HCEC 1CT (cell line): ENCODE data around the gene SSR4.

Source experiments
- DNase-seq: peaks from one replicate; pipeline ENCODE4 v3.0.0-alpha.2; 2017

SSR4 gene

GRCh38 chrX:153769865-153770600 is 24.4 kb upstream of the SSR4 start:
- DNase-seq: no peak

- no peak for DNase-seq
These were observed 23.7 kb upstream of the SSR4 start for GRCh38 chrX:153770601-153771414.

GRCh38 chrX:153771415-153772315 is 22.8 kb upstream of the SSR4 start:
- DNase-seq: no peak

- DNase-seq: no peak
These were observed 21.9 kb upstream of the SSR4 start for GRCh38 chrX:153772316-153773217.

- DNase-seq: no peak
These were observed 21.3 kb upstream of the SSR4 start for GRCh38 chrX:153773218-153773611.

GRCh38 chrX:153773741-153774575 is 20.5 kb upstream of the SSR4 start:
- DNase-seq: no peak

GRCh38 chrX:153774576-153775292 is 19.7 kb upstream of the SSR4 start:
- no peak for DNase-seq

- DNase-seq: no peak
These were observed 19.0 kb upstream of the SSR4 start for GRCh38 chrX:153775293-153776119.

- DNase-seq: no peak
These were observed 18.3 kb upstream of the SSR4 start for GRCh38 chrX:153776120-153776599.

- no peak for DNase-seq
These were observed 17.8 kb upstream of the SSR4 start for GRCh38 chrX:153776611-153777045.

- no peak for DNase-seq
These were observed 17.0 kb upstream of the SSR4 start for GRCh38 chrX:153777261-153778090.

GRCh38 chrX:153778181-153778580 is 16.3 kb upstream of the SSR4 start:
- no peak for DNase-seq

- DNase-seq: no peak
These were observed 15.8 kb upstream of the SSR4 start for GRCh38 chrX:153778684-153779101.

- no peak for DNase-seq
These were observed 14.4 kb upstream of the SSR4 start for GRCh38 chrX:153779891-153780677.

- no peak for DNase-seq
These were observed 13.6 kb upstream of the SSR4 start, which contains the start of gene SRPK3 for GRCh38 chrX:153780678-153781427. SRPK3 (plus strand) TSS chrX:153781041; CDS start chrX:153781087, 46 bp downstream.

- no peak for DNase-seq
These were observed 12.9 kb upstream of the SSR4 start for GRCh38 chrX:153781428-153782047.
